ENCODE data around the gene SKOR2.
"Not testable (repeated sequence)": the region's sequence is repeated elsewhere in the genome, so short reads cannot be mapped to it uniquely, and the experiment has no call there.

SKOR2 gene

DNA sequence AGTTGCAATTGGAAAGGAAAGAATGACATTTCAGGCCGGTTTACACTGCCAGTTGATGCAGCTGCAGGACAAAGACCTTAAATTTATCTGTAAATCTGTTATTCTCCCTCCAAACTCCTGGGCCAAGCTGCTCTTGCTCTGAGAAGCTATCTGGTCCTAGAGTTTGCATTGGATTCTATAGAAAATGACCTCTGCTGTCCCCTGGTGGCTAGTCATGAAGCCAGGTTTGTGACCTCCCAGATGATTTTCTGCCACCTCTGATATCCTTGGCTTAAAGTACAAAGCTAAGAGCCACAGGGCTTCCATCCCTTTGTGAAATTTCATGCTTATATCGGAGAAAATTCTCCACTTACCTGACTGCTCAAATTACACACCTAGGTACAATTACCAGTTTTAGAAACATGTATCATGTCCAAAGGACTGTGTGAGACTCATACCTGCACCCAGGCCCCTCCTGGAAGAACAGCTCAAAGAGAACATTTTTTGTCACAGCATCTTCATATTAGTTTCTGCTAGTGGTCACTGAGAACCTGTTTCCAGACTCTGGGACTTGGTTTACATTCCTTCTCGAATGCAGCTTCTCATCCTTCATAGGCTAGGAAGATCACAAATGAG is 46.4 kb downstream of the SKOR2 start:
- peak; percentile 30 for DNase-seq (ENCODE audit: low read depth, low spot score)
- no peak overlapping the region for H3K4me3 ChIP-seq (ENCODE audit: low read depth, low read length)
- TF ChIP-seq, protein P1, sequence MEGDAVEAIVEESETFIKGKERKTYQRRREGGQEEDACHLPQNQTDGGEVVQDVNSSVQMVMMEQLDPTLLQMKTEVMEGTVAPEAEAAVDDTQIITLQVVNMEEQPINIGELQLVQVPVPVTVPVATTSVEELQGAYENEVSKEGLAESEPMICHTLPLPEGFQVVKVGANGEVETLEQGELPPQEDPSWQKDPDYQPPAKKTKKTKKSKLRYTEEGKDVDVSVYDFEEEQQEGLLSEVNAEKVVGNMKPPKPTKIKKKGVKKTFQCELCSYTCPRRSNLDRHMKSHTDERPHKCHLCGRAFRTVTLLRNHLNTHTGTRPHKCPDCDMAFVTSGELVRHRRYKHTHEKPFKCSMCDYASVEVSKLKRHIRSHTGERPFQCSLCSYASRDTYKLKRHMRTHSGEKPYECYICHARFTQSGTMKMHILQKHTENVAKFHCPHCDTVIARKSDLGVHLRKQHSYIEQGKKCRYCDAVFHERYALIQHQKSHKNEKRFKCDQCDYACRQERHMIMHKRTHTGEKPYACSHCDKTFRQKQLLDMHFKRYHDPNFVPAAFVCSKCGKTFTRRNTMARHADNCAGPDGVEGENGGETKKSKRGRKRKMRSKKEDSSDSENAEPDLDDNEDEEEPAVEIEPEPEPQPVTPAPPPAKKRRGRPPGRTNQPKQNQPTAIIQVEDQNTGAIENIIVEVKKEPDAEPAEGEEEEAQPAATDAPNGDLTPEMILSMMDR (IDR thresholded peaks at IDR 0.05; ENCODE audit: low read depth, low read length) = peak; percentile 87
- in situ Hi-C loops (cut with HindIII; ENCODE audit: low sequenced_read_pairs) = no loop called here

DNA sequence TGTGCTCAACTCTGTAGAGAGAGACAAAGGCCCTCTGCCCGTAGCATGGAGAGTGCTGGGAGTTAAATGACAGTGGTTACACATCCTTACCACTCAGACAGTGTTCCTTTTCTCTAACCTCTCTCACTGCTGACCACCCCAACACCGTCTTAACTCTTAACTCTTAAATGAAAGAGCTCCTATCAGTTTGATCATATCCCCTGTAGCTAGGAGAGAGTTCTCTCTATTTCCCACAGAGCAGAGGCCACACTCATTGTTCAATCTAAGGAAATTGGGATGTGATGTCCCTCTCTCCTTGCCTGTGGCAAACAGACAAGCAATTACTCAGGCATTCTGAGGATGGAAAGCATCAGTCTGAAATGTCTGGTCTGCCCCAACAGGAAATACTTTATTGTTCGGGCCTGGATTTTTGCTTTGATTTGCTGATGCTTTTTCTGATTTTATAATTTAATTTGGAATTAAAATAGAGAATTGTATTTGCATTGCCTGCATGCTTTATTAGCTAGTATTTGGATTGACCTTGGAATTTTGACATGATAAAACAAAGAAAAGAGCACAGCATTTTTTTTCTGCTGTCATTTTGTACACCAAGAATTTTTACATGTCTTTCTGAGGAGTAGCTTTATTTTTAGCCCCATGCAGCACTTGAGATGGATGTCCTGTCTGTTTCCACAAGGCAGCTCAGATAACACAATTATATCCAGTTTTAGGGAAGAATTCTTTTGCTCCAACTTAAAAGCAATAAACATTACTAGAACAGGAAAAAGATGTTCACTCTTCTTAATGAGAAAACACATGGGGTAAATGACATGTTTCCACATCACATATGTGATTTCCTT is 47.6 kb downstream of the SKOR2 start:
- no peak for DNase-seq (ENCODE audit: low read depth, low spot score)
- H3K4me3 ChIP-seq (ENCODE audit: low read depth, low read length) = no peak overlapping the region
- in situ Hi-C loops (cut with HindIII; ENCODE audit: low sequenced_read_pairs) = no loop called here
- TF ChIP-seq, protein P1 (IDR thresholded peaks at IDR 0.05; ENCODE audit: low read depth, low read length) = no peak

DNA sequence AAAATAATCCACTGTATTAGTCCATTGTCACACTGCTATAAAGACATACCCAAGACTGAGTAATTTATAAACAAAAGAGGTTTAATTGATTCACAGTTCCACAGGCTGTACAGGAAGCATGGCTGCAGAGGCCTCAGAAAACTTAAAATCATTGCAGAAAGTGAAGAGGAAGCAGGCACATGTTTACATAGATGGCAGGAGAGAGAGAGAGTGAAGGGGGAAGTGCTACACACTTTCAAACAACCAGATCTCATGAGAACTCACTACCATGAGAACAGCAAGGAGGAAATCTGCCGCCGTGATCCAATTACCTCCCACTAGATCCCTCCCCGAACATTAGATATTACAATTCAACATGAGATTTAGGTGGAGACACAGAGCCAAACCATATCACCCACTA is 55.5 kb downstream of the SKOR2 start:
- H3K4me3 ChIP-seq (ENCODE audit: low read depth, low read length); DNase-seq (ENCODE audit: low read depth, low spot score); in situ Hi-C loops (cut with HindIII; ENCODE audit: low sequenced_read_pairs): not testable (repeated sequence)

DNA sequence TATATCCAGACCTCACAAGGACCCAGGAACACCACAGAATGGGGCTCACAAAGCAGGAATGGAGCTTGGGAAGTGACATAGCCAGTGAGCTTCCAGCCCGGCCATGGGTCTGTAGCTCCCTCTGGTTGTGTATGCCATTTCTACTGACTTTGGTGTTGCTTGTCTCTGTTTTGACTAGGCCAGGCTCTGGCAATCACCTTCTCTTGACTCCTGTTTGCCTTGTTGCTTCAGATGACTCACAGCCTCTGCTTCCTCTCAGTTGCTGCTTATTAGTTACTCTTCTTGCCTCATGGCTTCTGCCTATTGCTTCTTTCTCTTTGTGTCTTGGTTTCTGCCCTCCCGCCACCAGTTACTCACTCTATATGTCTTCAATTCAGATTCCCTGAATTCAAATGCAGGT is 59.5 kb downstream of the SKOR2 start:
- no peak for DNase-seq (ENCODE audit: low read depth, low spot score)
- no peak overlapping the region for H3K4me3 ChIP-seq (ENCODE audit: low read depth, low read length)
- TF ChIP-seq, protein P1 (IDR thresholded peaks at IDR 0.05; ENCODE audit: low read depth, low read length) = no peak
- in situ Hi-C loops (cut with HindIII; ENCODE audit: low sequenced_read_pairs) = no loop called here

DNA sequence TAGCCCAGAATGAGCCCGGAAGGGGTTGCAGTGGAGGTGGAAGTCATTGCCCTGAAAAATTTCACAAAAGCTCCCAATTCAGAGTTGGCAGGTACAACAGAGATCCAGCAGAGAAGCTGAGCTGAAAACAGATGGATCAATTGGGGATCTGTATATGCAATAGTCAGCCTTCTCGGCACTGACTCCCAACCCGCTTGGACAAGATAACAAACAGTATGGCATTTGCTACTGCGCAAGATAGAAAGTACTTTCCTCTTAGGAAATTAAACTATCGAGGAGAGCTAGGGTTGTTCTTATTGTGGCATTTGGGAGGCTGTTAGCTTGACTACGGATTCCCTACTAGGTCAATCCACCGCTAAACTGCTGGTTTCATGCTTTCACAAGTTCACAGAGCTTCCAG is 63.7 kb downstream of the SKOR2 start:
- no peak overlapping the region for H3K4me3 ChIP-seq (ENCODE audit: low read depth, low read length)
- TF ChIP-seq, protein P1 (IDR thresholded peaks at IDR 0.05; ENCODE audit: low read depth, low read length) = no peak
- DNase-seq (ENCODE audit: low read depth, low spot score) = no peak
- in situ Hi-C loops (cut with HindIII; ENCODE audit: low sequenced_read_pairs) = no loop called here

DNA sequence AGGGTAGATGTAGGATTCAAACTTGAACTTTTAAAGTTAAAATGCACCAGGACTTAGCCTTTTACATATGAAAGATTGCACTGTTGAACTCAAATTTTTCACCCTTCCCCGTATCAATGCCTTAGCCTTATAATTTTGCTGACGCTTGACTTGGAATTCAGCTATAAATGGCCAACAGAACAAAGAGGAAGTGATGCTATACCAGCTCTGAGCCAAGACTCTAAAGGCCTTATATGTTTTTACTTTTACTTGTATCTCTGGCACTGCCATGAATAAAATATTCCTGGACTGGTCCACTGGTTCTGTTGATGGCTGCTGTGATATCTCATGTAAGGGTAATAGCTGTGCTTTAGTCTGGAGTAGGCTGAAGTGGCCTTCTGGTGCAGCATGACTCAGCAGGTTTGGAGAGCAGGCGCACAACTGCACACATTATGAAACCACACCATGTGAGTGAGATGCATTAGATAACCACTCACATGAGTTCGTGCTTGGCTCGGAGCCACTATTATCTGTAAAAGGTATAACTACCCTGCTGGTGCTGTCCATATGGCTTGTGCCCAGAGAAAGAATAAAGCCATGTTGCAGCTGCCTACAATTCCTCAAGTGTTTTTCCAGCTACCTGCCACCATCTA is 66.9 kb downstream of the SKOR2 start:
- in situ Hi-C loops (cut with HindIII; ENCODE audit: low sequenced_read_pairs) = no loop called here
- DNase-seq (ENCODE audit: low read depth, low spot score) = no peak
- no peak overlapping the region for H3K4me3 ChIP-seq (ENCODE audit: low read depth, low read length)
- TF ChIP-seq, protein P1 (IDR thresholded peaks at IDR 0.05; ENCODE audit: low read depth, low read length) = no peak

DNA sequence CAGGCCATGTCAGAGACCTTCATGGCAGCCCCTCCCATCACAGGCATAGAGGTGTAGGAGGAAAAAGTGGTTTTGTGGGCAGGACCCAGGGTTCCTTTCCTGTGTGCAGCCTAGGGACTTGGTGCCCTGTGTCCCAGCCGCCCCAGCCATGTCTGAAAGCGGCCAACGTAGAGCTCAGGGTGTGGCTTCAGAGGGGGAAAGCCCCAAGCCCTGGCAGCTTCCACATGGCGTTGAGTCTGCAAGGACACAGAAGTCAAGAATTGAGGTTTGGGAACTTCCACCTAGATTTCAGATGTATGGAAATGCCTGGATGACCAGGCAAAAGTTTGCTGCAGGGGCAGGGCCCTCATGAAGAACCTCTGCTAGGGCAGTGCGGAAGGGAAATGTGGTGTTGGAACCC is 69.3 kb downstream of the SKOR2 start:
- DNase-seq (ENCODE audit: low read depth, low spot score); in situ Hi-C loops (cut with HindIII; ENCODE audit: low sequenced_read_pairs); H3K4me3 ChIP-seq (ENCODE audit: low read depth, low read length): not testable (repeated sequence)
